PC-9 (cell line): Measurements from ENCODE around the gene PHKG2.

ENCODE experiments used
- CTCF ChIP-seq: fragments of 200-600 bp; sonication (generic); conservative IDR thresholded peaks from 2 replicates; pipeline ENCODE4 v1.6.1; 2017; ENCODE audit warnings: mixed run types, antibody characterized with exemption, mild to moderate bottlenecking, moderate library complexity
- EZH2 ChIP-seq: fragments of 200-600 bp; sonication (generic); IDR thresholded peaks from 2 replicates; pipeline ENCODE4 v1.8.0; 2017; ENCODE audit warnings: antibody characterized with exemption, low read depth

GRCh38 chr16:30698816-30699614, 49.2 kb upstream of the PHKG2 start, which contains the start of gene SRCAP:
- TF ChIP-seq CTCF (no peak), EZH2 (no peak)
